Panc1 (cell line): ENCODE results near the gene TARS2.

Experiments used
- CTCF ChIP-seq: fragments of 450-650 bp; IDR thresholded peaks from 2 replicates; pipeline ENCODE4 v1.5.1; 2017; ENCODE audit warnings: mild to moderate bottlenecking
- POLR2AphosphoS5 ChIP-seq: IDR thresholded peaks from 2 replicates; pipeline ENCODE4 v1.6.1; 2012; ENCODE audit warnings: mild to moderate bottlenecking, low read depth, low read length, moderate library complexity
- REST ChIP-seq, 2 experiments: IDR thresholded peaks; 2 replicates each; pipeline ENCODE4 v1.6.1; 2011 to 2012; ENCODE audit warnings: low read depth in 2 of 2, control low read depth in 1 of 2, low read length in 1 of 2, mild to moderate bottlenecking in 1 of 2, moderate library complexity in 1 of 2; ENCODE audit not compliant: insufficient read depth in 1 of 2
- SIN3A ChIP-seq: IDR thresholded peaks from 2 replicates; pipeline ENCODE4 v1.6.1; 2012; ENCODE audit warnings: low read depth, mild to moderate bottlenecking, low read length, moderate library complexity, borderline replicate concordance; ENCODE audit not compliant: insufficient read depth
- TCF7L2 ChIP-seq: IDR thresholded peaks from 2 replicates; pipeline ENCODE4 v1.6.1; 2011; ENCODE audit warnings: mild to moderate bottlenecking, low read depth, low read length, inconsistent platforms

- TF ChIP-seq CTCF (no peak), SIN3A (no peak), POLR2AphosphoS5 (no peak), TCF7L2 (no peak), REST (IDR thresholded peaks at IDR 0.05; ENCODE audit: insufficient read depth in 1 of 2, low read depth in 2 of 2, low read length in 1 of 2) (no peak)
Measured at GRCh38 chr1:150487763-150488115, 520 bp downstream of the TARS2 start.
